ENCODE data around the gene TSTD2. TPM values are rescaled to one million over a fixed set of nuclear protein-coding genes. Genes with fewer than 3 reads are reported as not detected.
"Not testable (repeated sequence)": the region's sequence is repeated elsewhere in the genome, so short reads cannot be mapped to it uniquely, and the experiment has no call there.

TSTD2 gene
- total and polyA plus RNA-seq, 4 donors, result 9.4 to 26.6 (median 14.1) TPM

DNA sequence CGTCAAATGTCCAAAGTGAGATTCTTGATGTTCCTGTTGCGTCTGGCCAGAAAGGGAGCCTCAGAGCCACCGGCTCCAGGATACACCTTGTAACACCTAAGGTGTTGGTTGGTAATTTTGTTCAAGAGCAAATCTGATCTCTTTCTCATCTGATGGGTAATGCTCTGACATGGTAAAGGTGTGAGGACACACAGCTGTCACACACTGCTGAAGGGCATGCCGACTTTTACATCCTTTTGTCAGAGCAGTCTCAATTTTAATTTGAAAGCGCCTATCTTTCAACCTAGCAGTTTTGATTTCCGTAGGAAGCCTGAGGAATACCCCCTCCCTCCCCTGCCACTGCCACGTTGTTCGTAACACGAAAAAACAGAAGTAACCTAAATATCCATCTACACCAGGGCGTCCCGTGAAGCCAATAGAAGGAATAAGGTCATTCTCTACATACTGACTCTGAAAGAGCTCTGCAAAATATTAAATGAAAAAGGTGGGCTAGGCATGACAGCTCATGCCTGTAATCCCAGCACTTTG, 57.4 kb downstream of the TSTD2 start:
- ATAC-seq (ENCODE audit: insufficient read depth, low FRiP score) (no peak), DNase-seq (no peak)
- no peaks in the 10 kb centered on the region for H3K4me1 ChIP-seq (ENCODE audit: control insufficient read depth in 5 of 5, insufficient read depth in 5 of 5, low read length in 5 of 5)
- H3K4me3 ChIP-seq, result no peak overlapping the region
- no peak overlapping the region for H3K27ac ChIP-seq (ENCODE audit: low read depth in 1 of 2, low read length in 1 of 2)
- 56 to 74% methylated on average over 11 of the region's 11 CpGs for WGBS, 2 donors
- no peaks in the 10 kb centered on the region for H3K27me3 ChIP-seq (ENCODE audit: control insufficient read depth in 3 of 3, insufficient read depth in 3 of 3, low read length in 2 of 3)
- H3K9me3 ChIP-seq (ENCODE audit: control insufficient read depth in 4 of 4, insufficient read depth in 3 of 4, low read length in 3 of 4), result no peaks in the 10 kb centered on the region
- peaks cover 0 to 11% (median 0%) of the 10 kb centered on the region in 4 donors for H3K36me3 ChIP-seq (ENCODE audit: control insufficient read depth in 4 of 4, insufficient read depth in 4 of 4, low read length in 4 of 4)
- TF ChIP-seq, protein P1, sequence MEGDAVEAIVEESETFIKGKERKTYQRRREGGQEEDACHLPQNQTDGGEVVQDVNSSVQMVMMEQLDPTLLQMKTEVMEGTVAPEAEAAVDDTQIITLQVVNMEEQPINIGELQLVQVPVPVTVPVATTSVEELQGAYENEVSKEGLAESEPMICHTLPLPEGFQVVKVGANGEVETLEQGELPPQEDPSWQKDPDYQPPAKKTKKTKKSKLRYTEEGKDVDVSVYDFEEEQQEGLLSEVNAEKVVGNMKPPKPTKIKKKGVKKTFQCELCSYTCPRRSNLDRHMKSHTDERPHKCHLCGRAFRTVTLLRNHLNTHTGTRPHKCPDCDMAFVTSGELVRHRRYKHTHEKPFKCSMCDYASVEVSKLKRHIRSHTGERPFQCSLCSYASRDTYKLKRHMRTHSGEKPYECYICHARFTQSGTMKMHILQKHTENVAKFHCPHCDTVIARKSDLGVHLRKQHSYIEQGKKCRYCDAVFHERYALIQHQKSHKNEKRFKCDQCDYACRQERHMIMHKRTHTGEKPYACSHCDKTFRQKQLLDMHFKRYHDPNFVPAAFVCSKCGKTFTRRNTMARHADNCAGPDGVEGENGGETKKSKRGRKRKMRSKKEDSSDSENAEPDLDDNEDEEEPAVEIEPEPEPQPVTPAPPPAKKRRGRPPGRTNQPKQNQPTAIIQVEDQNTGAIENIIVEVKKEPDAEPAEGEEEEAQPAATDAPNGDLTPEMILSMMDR (IDR thresholded peaks at IDR 0.05; ENCODE audit: control extremely low read depth, extremely low read depth), result no peak
- H3K9ac ChIP-seq (ENCODE audit: insufficient read depth in 1 of 2, low read length in 2 of 2), result no peak overlapping the region

DNA sequence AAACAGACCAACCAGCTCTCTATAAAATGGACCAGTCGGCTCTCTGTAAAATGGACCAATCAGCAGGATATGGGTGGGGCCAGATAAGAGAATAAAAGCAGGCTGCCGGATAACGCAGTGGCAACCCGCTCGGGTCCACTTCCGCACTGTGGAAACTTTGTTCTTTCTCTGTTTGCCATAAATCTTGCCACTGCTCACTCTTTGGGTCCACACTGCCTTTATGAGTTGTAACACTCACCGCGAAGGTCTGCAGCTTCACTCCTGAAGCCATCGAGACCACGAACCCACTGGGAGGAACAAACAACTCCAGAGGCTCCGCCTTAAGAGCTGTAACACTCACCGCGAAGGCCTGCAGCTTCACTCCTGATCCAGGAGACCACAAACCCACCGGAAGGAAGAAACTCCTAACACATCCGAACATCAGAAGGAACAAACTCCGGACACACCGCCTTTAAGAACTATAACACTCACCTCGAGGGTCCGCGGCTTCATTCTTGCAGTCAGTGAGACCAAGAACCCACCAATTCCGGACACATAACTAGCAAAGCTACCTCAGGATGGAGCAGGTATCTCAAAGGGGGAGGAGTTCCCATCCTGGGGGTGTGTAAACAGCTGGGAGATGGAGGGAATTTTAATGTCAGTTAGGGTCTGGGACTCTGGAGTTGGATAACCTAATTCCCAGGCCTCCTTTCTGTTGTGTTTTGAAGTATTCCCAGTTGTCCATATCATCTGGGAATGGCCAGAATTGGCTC, 58.1 kb downstream of the TSTD2 start:
- not testable (repeated sequence) for H3K27me3 ChIP-seq (ENCODE audit: control insufficient read depth in 3 of 3, insufficient read depth in 3 of 3, low read length in 2 of 3); H3K9me3 ChIP-seq (ENCODE audit: control insufficient read depth in 4 of 4, insufficient read depth in 3 of 4, low read length in 3 of 4); H3K4me1 ChIP-seq (ENCODE audit: control insufficient read depth in 5 of 5, insufficient read depth in 5 of 5, low read length in 5 of 5); H3K4me3 ChIP-seq; ATAC-seq (ENCODE audit: insufficient read depth, low FRiP score); H3K27ac ChIP-seq (ENCODE audit: low read depth in 1 of 2, low read length in 1 of 2); H3K9ac ChIP-seq (ENCODE audit: insufficient read depth in 1 of 2, low read length in 2 of 2); DNase-seq
- H3K36me3 ChIP-seq (ENCODE audit: control insufficient read depth in 4 of 4, insufficient read depth in 4 of 4, low read length in 4 of 4), result peaks cover 0 to 13% (median 0%) of the 10 kb centered on the region in 4 donors
- WGBS, 2 donors, result 48 to 70% methylated on average over 21 of the region's 21 CpGs

DNA sequence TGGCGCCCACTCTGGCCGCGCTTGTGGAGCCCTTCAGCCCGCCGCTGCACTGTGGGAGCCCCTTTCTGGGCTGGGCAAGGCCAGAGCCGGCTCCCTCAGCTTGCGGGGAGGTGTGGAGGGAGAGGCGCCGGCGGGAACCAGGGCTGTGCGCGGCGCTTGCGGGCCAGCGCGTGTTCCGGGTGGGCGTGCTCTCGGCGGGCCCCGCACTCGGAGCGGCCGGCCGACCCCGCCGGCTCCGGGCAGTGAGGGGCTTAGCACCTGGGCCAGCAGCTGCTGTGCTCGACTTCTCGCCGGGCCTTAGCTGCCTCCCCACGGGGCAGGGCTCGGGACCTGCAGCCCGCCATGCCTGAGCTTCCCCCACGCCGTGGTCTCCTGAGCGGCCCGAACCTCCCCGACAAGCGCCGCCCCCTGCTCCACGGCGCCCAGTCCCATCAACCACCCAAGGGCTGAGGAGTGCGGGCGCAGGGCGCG, 59.0 kb downstream of the TSTD2 start:
- not testable (repeated sequence) for H3K27me3 ChIP-seq (ENCODE audit: control insufficient read depth in 3 of 3, insufficient read depth in 3 of 3, low read length in 2 of 3); H3K9ac ChIP-seq (ENCODE audit: insufficient read depth in 1 of 2, low read length in 2 of 2); H3K9me3 ChIP-seq (ENCODE audit: control insufficient read depth in 4 of 4, insufficient read depth in 3 of 4, low read length in 3 of 4); ATAC-seq (ENCODE audit: insufficient read depth, low FRiP score); H3K4me1 ChIP-seq (ENCODE audit: control insufficient read depth in 5 of 5, insufficient read depth in 5 of 5, low read length in 5 of 5); H3K27ac ChIP-seq (ENCODE audit: low read depth in 1 of 2, low read length in 1 of 2); DNase-seq; H3K4me3 ChIP-seq
- WGBS, 2 donors, result 94 to 96% methylated on average over 44 to 47 of the region's 47 CpGs
- H3K36me3 ChIP-seq (ENCODE audit: control insufficient read depth in 4 of 4, insufficient read depth in 4 of 4, low read length in 4 of 4), result peaks cover 0 to 14% (median 0%) of the 10 kb centered on the region in 4 donors

DNA sequence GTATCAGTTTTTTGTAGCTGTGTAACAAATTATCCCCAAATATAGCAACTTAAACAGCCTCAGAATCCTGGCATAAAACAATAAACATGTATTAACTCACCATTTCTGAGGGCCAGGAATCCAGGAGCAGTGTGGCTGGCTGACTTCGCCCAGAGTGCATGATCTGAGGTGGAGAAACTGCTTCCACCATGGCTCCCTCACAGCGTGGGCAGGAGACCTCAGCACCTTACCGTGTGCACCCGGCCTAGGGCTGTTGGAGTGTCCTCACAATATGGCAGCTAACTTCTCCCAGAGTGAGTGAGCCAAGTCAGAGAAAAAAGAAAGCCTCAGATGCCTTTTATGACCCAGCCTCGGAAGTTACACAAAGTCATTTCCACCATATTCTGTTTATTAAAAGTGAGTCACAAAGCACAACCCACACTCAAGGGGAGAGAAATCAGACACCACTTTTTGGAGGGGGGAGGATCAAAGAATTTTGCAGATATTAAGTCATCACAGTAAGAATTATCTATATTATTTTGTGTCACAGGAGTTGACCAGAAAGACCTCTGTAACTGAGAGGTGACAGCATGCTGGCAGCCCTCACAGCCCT, 59.6 kb downstream of the TSTD2 start:
- Histone ChIP-seq H3K4me1 (ENCODE audit: control insufficient read depth in 5 of 5, insufficient read depth in 5 of 5, low read length in 5 of 5) (no peaks in the 10 kb centered on the region), H3K9me3 (ENCODE audit: control insufficient read depth in 4 of 4, insufficient read depth in 3 of 4, low read length in 3 of 4) (no peaks in the 10 kb centered on the region), H3K4me3 (no peak overlapping the region), H3K27me3 (ENCODE audit: control insufficient read depth in 3 of 3, insufficient read depth in 3 of 3, low read length in 2 of 3) (peaks cover 0 to 2% (median 0%) of the 10 kb centered on the region in 3 donors), H3K9ac (ENCODE audit: insufficient read depth in 1 of 2, low read length in 2 of 2) (no peak overlapping the region), H3K27ac (ENCODE audit: low read depth in 1 of 2, low read length in 1 of 2) (no peak overlapping the region), H3K36me3 (ENCODE audit: control insufficient read depth in 4 of 4, insufficient read depth in 4 of 4, low read length in 4 of 4) (peaks cover 0 to 17% (median 0%) of the 10 kb centered on the region in 4 donors)
- DNase-seq, result no peak
- TF ChIP-seq, protein P1 (IDR thresholded peaks at IDR 0.05; ENCODE audit: control extremely low read depth, extremely low read depth), result no peak
- WGBS, 2 donors, result 91 to 92% methylated on average over 5 of the region's 5 CpGs
- no peak for ATAC-seq (ENCODE audit: insufficient read depth, low FRiP score)
